Measurements from ENCODE around the gene FAM20C. TPM values are rescaled to one million over a fixed set of nuclear protein-coding genes. Genes with fewer than 3 reads are reported as not detected.

FAM20C gene
- total RNA-seq, 1 experiment from 2014 or later, result 34.0 TPM

- Mint-ChIP-seq H3K36me3 (ENCODE audit: insufficient read depth, unreplicated experiment) (no peaks in the 10 kb centered on the region), H3K4me1 (ENCODE audit: low read depth, unreplicated experiment) (peaks cover 16% of the 10 kb centered on the region), H3K27me3 (ENCODE audit: insufficient read depth, unreplicated experiment) (no peaks in the 10 kb centered on the region), H3K27ac (ENCODE audit: unreplicated experiment) (no peak within 1 kb of the TSS), H3K9me3 (ENCODE audit: unreplicated experiment) (no peaks in the 10 kb centered on the region), H3K4me3 (ENCODE audit: unreplicated experiment) (no peak within 1 kb of the TSS)
- intact Hi-C loops (cut with micrococcal nuclease; ENCODE audit: unreplicated experiment), result no loop called here
- no TSS peak for BruUV-seq (replicated peaks)
- no peak for TF ChIP-seq CTCF (IDR thresholded peaks at IDR 0.05; ENCODE audit: insufficient read depth in 1 of 2, low read depth in 1 of 2, low read length in 1 of 2, severe bottlenecking in 1 of 2, unreplicated experiment in 1 of 2)
- H3K9me3 ChIP-seq, result no peaks in the 10 kb centered on the region; the same call in 1 of the 2 replicates
- H3K4me3 ChIP-seq (ENCODE audit: low read depth, low read length), result no peak within 1 kb of the TSS
- no peaks in the 10 kb centered on the region for H3K36me3 ChIP-seq (ENCODE audit: control insufficient read depth, insufficient read depth, low read length)
- ChIA-PET POLR2A (no interaction called here), CTCF (no interaction called here)
- peaks cover 25% of the 10 kb centered on the region for H3K4me1 ChIP-seq
- H3K27me3 ChIP-seq (replicated peaks; ENCODE audit: control insufficient read depth, insufficient read depth, low read length), result no peaks in the 10 kb centered on the region
- DNase-seq, result peak in 1 of 2 experiments; percentile 26
These were observed 97.6 kb downstream of the FAM20C start, which contains the start of gene FOXL3 for GRCh38 chr7:289756-290553. TSS of gene FOXL3 (plus strand) at chr7:290170. CDS start at chr7:290170, 0 bp downstream.

DNA sequence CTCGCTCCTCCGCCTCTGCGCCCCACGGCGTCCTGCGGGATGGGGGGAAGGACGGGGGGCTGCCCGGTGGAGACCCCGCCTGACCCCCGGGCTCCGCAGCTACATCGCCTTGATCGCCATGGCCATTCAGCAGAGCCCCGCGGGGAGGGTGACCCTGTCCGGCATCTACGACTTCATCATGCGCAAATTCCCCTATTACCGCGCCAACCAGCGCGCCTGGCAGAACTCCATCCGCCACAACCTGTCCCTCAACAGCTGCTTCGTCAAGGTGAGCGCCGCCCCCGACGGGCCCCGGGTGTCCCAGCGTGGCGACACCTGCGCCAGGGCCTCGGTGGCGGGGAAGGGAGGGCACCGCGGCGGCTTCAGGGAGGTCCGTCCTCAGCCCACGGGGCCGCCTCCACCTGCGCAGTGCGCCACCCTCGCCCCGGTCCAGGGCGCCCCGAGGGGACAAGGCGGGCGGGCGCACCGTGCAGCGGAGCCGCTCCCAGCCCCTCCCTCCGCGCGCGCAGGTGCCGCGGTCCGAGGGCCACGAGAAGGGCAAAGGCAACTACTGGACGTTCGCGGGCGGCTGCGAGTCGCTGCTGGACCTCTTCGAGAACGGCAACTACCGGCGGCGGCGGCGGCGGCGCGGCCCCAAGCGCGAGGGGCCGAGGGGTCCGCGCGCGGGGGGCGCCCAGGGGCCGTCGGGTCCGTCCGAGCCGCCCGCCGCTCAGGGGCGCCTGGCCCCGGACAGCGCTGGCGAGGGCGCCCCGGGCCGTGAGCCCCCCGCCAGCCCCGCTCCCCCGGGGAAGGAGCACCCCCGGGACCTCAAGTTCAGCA, 98.4 kb downstream of the FAM20C start:
- no TSS peak for BruUV-seq (replicated peaks)
- CTCF ChIA-PET, result interaction anchor here (1.2 kb wide), 1 partner anchor 28 kb away, joined by 3 read pairs; no protein-coding TSS in a partner anchor
- H3K27ac Mint-ChIP-seq (ENCODE audit: unreplicated experiment), result no peak overlapping the region

More for the DNA sequence above, 98.4 kb downstream of the FAM20C start:
- intact Hi-C loops (cut with micrococcal nuclease; ENCODE audit: unreplicated experiment), result no loop called here
- DNase-seq, result peak in 1 of 2 experiments; percentile 27
- POLR2A ChIA-PET, result no interaction called here
- no peaks in the 10 kb centered on the region for H3K36me3 ChIP-seq (ENCODE audit: control insufficient read depth, insufficient read depth, low read length)
- H3K27me3 ChIP-seq (replicated peaks; ENCODE audit: control insufficient read depth, insufficient read depth, low read length), result no peaks in the 10 kb centered on the region
- peaks cover 27% of the 10 kb centered on the region for H3K4me1 ChIP-seq
- H3K4me3 ChIP-seq (ENCODE audit: low read depth, low read length), result no peak overlapping the region
- no peaks in the 10 kb centered on the region; the same call in 1 of the 2 replicates for H3K9me3 ChIP-seq
- Mint-ChIP-seq H3K36me3 (ENCODE audit: insufficient read depth, unreplicated experiment) (no peaks in the 10 kb centered on the region), H3K27me3 (ENCODE audit: insufficient read depth, unreplicated experiment) (no peaks in the 10 kb centered on the region), H3K4me3 (ENCODE audit: unreplicated experiment) (no peak overlapping the region), H3K9me3 (ENCODE audit: unreplicated experiment) (no peaks in the 10 kb centered on the region), H3K4me1 (ENCODE audit: low read depth, unreplicated experiment) (peaks cover 8% of the 10 kb centered on the region)
- no peak for TF ChIP-seq CTCF (IDR thresholded peaks at IDR 0.05; ENCODE audit: insufficient read depth in 1 of 2, low read depth in 1 of 2, low read length in 1 of 2, severe bottlenecking in 1 of 2, unreplicated experiment in 1 of 2)

Measured in Caco-2 (cell line).